Activated CD8-positive, alpha-beta T cell treated with anti-CD3 and anti-CD28 coated beads, Interleukin-2, amount 10 ng/mL, durations not matched to agents 7 days and 5 days (primary cell): ENCODE data around the gene PDE9A. TPM values are rescaled to one million over a fixed set of nuclear protein-coding genes. Genes with fewer than 3 reads are reported as not detected.

ENCODE experiments used
- ATAC-seq: fragments of 150-1000 bp; cut with Tn5 transposase; one replicate; pipeline ENCODE4 v1.10.0; 2021; ENCODE audit warnings: moderate library complexity
- CTCF ChIA-PET: fragments of 350-600 bp; sonication (Branson Sonifier 250); formaldehyde crosslinking; loops from one replicate; lab custom pipeline; 2021; ENCODE audit warnings: antibody characterized with exemption; lab: Charles Lee
- POLR2A ChIA-PET: fragments of 350-600 bp; sonication (Branson Sonifier 250); formaldehyde crosslinking; loops from one replicate; lab custom pipeline; 2021; ENCODE audit warnings: antibody characterized with exemption; lab: Charles Lee
- DNase-seq: peaks from one replicate; pipeline ENCODE4 v3.0.0-alpha.2; 2020
- H3K27ac Mint-ChIP-seq: one replicate; pipeline ENCODE4 v1.8.0; 2021; ENCODE audit warnings: mild to moderate bottlenecking, mixed read lengths
- H3K27me3 Mint-ChIP-seq: one replicate; pipeline ENCODE4 v1.8.0; 2021; ENCODE audit warnings: low read depth, mixed read lengths
- H3K36me3 Mint-ChIP-seq: one replicate; pipeline ENCODE4 v1.8.0; 2021; ENCODE audit warnings: low read depth, mixed read lengths
- H3K4me1 Mint-ChIP-seq: one replicate; pipeline ENCODE4 v1.8.0; 2021; ENCODE audit warnings: low read depth, mixed read lengths
- H3K4me3 Mint-ChIP-seq: one replicate; pipeline ENCODE4 v1.8.0; 2021; ENCODE audit warnings: mild to moderate bottlenecking, mixed read lengths
- H3K9me3 Mint-ChIP-seq: one replicate; pipeline ENCODE4 v1.8.0; 2022; ENCODE audit warnings: mixed read lengths; ENCODE audit not compliant: insufficient read depth
- total RNA-seq, 2 experiments: library from RNA; stranded (reverse); gene quantifications; one replicate each; pipeline ENCODE4 v1.2.3, GENCODE V29; 2021

Gene PDE9A
- total RNA-seq, 2 experiments from 2014 or later = 8.3 to 10.8 TPM

GRCh38 chr21:42663200-42663750 is 9.9 kb downstream of the PDE9A start:
- peaks cover 2% of the 10 kb centered on the region for H3K36me3 Mint-ChIP-seq
- no peak for DNase-seq
- POLR2A ChIA-PET = no interaction called here
- CTCF ChIA-PET = no interaction called here
- H3K4me3 Mint-ChIP-seq = no peak overlapping the region
- H3K4me1 Mint-ChIP-seq = peaks cover 12% of the 10 kb centered on the region
- no peaks in the 10 kb centered on the region for H3K9me3 Mint-ChIP-seq
- no peaks in the 10 kb centered on the region for H3K27me3 Mint-ChIP-seq
- H3K27ac Mint-ChIP-seq = no peak overlapping the region
- ATAC-seq = no peak

GRCh38 chr21:42663860-42664535 is 10.6 kb downstream of the PDE9A start:
- Mint-ChIP-seq H3K4me1 (peaks cover 12% of the 10 kb centered on the region), H3K27me3 (no peaks in the 10 kb centered on the region), H3K36me3 (peaks cover 2% of the 10 kb centered on the region), H3K9me3 (no peaks in the 10 kb centered on the region), H3K4me3 (no peak overlapping the region), H3K27ac (no peak overlapping the region)
- ChIA-PET CTCF (no interaction called here), POLR2A (no interaction called here)
- DNase-seq (no peak), ATAC-seq (no peak)

GRCh38 chr21:42664614-42665013 is 11.2 kb downstream of the PDE9A start:
- POLR2A ChIA-PET = no interaction called here
- no peak for ATAC-seq
- Mint-ChIP-seq H3K27me3 (no peaks in the 10 kb centered on the region), H3K4me3 (no peak overlapping the region), H3K27ac (no peak overlapping the region), H3K4me1 (peaks cover 12% of the 10 kb centered on the region), H3K36me3 (peaks cover 2% of the 10 kb centered on the region), H3K9me3 (no peaks in the 10 kb centered on the region)
- DNase-seq = no peak
- CTCF ChIA-PET = no interaction called here

GRCh38 chr21:42665026-42665425 is 11.6 kb downstream of the PDE9A start:
- CTCF ChIA-PET = no interaction called here
- no peak overlapping the region for H3K27ac Mint-ChIP-seq
- H3K9me3 Mint-ChIP-seq = no peaks in the 10 kb centered on the region
- H3K27me3 Mint-ChIP-seq = no peaks in the 10 kb centered on the region
- peaks cover 2% of the 10 kb centered on the region for H3K36me3 Mint-ChIP-seq
- ATAC-seq = no peak
- DNase-seq = no peak
- POLR2A ChIA-PET = no interaction called here
- H3K4me3 Mint-ChIP-seq = no peak overlapping the region
- H3K4me1 Mint-ChIP-seq = peaks cover 12% of the 10 kb centered on the region

- no peak overlapping the region for H3K4me3 Mint-ChIP-seq
- peaks cover 2% of the 10 kb centered on the region for H3K36me3 Mint-ChIP-seq
- H3K4me1 Mint-ChIP-seq = peaks cover 12% of the 10 kb centered on the region
- ChIA-PET POLR2A (no interaction called here), CTCF (no interaction called here)
- no peak overlapping the region for H3K27ac Mint-ChIP-seq
- no peaks in the 10 kb centered on the region for H3K9me3 Mint-ChIP-seq
- ATAC-seq (no peak), DNase-seq (no peak)
- no peaks in the 10 kb centered on the region for H3K27me3 Mint-ChIP-seq
Measured at GRCh38 chr21:42665484-42665883, 12.1 kb downstream of the PDE9A start.

- H3K9me3 Mint-ChIP-seq = no peaks in the 10 kb centered on the region
- DNase-seq = peak; percentile 42
- peak; percentile 27 for ATAC-seq
- no peaks in the 10 kb centered on the region for H3K27me3 Mint-ChIP-seq
- POLR2A ChIA-PET = no interaction called here
- H3K36me3 Mint-ChIP-seq = peaks cover 2% of the 10 kb centered on the region
- H3K4me1 Mint-ChIP-seq = peaks cover 12% of the 10 kb centered on the region
- CTCF ChIA-PET = no interaction called here
- H3K4me3 Mint-ChIP-seq = no peak overlapping the region
- no peak overlapping the region for H3K27ac Mint-ChIP-seq
Measured at GRCh38 chr21:42666023-42666747, 12.8 kb downstream of the PDE9A start.

DNA sequence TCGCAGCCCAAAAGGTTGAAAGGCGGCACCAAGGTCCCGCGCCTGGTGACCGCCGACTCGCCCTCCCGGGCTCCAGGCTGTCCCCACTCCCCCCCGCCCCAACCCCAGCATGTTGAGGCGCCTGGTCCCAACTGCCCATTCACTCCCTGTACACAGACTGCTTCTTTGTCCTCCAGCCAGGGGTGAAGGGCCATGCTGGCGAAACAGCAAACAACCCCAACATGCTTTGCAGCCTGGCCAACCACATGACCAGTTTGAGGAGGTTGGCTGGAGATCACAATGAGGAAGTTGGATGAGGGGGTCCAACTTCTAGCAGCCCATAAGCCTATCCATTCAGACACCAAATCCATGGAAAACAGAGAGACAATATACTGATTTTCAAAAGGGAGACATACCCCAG is 13.5 kb downstream of the PDE9A start:
- Mint-ChIP-seq H3K4me3 (no peak overlapping the region), H3K9me3 (no peaks in the 10 kb centered on the region), H3K27me3 (no peaks in the 10 kb centered on the region), H3K4me1 (peaks cover 15% of the 10 kb centered on the region), H3K27ac (no peak overlapping the region), H3K36me3 (peaks cover 2% of the 10 kb centered on the region)
- ATAC-seq = no peak
- no peak for DNase-seq
- POLR2A ChIA-PET = no interaction called here
- CTCF ChIA-PET = no interaction called here

DNA sequence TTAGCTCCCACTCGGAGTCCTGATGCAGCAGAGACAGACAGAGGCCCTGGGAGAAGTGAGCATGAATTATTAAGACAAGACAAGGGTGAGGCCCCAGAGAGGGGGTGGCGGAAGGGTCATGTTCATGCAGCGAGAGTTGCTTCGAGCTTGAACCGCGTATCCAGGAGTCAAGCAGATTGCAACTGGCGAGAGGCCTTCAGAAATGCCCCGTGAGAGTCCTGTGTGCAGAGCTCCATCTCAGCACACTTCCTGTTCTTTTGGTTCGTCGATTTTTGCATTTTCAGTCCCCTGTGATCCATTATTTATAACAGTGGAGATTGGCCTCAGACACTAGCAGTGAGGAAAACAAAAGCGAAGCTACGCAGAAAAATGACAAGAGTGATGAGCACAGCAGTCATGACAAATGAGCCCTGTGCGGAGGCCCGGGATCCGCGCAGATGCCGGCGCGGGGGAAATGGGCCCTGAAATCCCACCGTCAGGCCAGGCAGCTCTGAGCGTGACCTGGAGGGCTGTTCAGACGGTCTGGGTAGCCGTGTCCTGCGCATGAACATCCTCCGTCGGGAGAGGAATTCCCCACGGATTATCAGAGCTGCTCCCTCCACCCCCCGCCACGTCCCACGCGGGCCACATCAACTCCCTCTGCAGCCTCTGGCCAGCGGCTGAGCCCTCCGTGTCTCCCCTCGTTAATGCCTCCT is 15.0 kb downstream of the PDE9A start:
- Mint-ChIP-seq H3K4me3 (no peak overlapping the region), H3K27me3 (no peaks in the 10 kb centered on the region), H3K9me3 (no peaks in the 10 kb centered on the region), H3K27ac (no peak overlapping the region), H3K36me3 (peaks cover 2% of the 10 kb centered on the region), H3K4me1 (peaks cover 20% of the 10 kb centered on the region)
- no peak for DNase-seq
- POLR2A ChIA-PET = interaction anchor here (0.6 kb wide), 2 partner anchors 311 to 651 kb away, joined by 3 read pairs; no protein-coding TSS in a partner anchor
- CTCF ChIA-PET = no interaction called here
- no peak for ATAC-seq

- Mint-ChIP-seq H3K9me3 (no peaks in the 10 kb centered on the region), H3K4me3 (no peak overlapping the region), H3K36me3 (peaks cover 2% of the 10 kb centered on the region), H3K27me3 (no peaks in the 10 kb centered on the region), H3K4me1 (peaks cover 20% of the 10 kb centered on the region), H3K27ac (no peak overlapping the region)
- ATAC-seq (no peak), DNase-seq (no peak)
- CTCF ChIA-PET = no interaction called here
- POLR2A ChIA-PET = no interaction called here
Measured at GRCh38 chr21:42669041-42669440, 15.6 kb downstream of the PDE9A start.

DNA sequence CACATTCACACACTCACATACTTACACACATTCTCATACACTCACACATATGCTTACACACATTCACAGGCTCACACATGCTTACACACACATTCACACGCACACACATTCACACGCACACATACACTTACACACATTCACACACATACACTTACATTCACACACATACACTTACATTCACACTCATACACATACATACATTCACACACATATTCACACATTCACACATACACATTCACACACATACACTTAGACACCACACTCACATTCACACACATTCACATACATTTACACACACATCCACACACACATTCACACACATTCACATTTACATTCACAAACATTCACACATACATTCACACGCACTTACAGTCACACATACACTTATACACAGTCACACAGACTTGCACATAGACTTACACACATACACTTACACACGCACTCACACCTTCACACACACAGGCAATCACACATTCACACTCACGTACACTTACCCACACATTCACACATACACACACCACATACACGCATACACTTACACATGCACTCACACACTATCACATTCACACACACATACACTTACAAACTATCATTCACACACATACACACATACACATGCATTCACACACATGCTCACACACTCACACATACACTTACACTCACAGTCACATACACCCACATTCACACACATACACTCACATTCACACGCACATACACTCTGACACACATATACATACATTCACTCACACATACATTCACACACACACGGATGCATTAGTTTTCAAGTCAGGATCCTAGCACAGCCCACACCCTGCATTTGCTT is 16.8 kb downstream of the PDE9A start:
- CTCF ChIA-PET = no interaction called here
- Mint-ChIP-seq H3K4me1 (peaks cover 13% of the 10 kb centered on the region), H3K36me3 (no peaks in the 10 kb centered on the region), H3K27ac (no peak overlapping the region), H3K27me3 (no peaks in the 10 kb centered on the region), H3K9me3 (no peaks in the 10 kb centered on the region), H3K4me3 (no peak overlapping the region)
- ATAC-seq = no peak
- no peak for DNase-seq
- POLR2A ChIA-PET = interaction anchor here (0.6 kb wide), 1 partner anchor 211 kb away, joined by 3 read pairs; no protein-coding TSS in a partner anchor

GRCh38 chr21:42670884-42671283 is 17.5 kb downstream of the PDE9A start:
- DNase-seq (no peak), ATAC-seq (peak; percentile 47)
- H3K36me3 Mint-ChIP-seq = no peaks in the 10 kb centered on the region
- CTCF ChIA-PET = interaction anchor here (0.6 kb wide), 1 partner anchor 17 kb away, joined by 3 read pairs; no protein-coding TSS in a partner anchor
- no peak overlapping the region for H3K27ac Mint-ChIP-seq
- no peaks in the 10 kb centered on the region for H3K9me3 Mint-ChIP-seq
- no peak overlapping the region for H3K4me3 Mint-ChIP-seq
- H3K27me3 Mint-ChIP-seq = no peaks in the 10 kb centered on the region
- H3K4me1 Mint-ChIP-seq = peaks cover 7% of the 10 kb centered on the region
- POLR2A ChIA-PET = interaction anchor here (0.6 kb wide), 1 partner anchor 211 kb away, joined by 3 read pairs; no protein-coding TSS in a partner anchor
